Sigmoid colon (tissue), 7 donors: ENCODE results near the gene SBNO2. TPM values are rescaled to one million over a fixed set of nuclear protein-coding genes. Genes with fewer than 3 reads are reported as not detected.
A peak's percentile ranks its signal among the peaks of the same experiment; 100 is the strongest.

Experiments
- DNase-seq: peaks from one replicate; pipeline ENCODE4 v3.0.0-alpha.2; 2019
- H3K27ac ChIP-seq, 4 donors: fragments of 200-600 bp; sonication (generic); one replicate each; pipeline ENCODE4 v1.5.1; 2016 to 2019; ENCODE audit warnings: mild to moderate bottlenecking in 1 of 4
- H3K27me3 ChIP-seq, 3 donors: fragments of 200-600 bp; sonication (generic); one replicate each; pipeline ENCODE4 v1.5.1; 2019; ENCODE audit warnings: mild to moderate bottlenecking in 1 of 3
- H3K36me3 ChIP-seq, 4 donors: fragments of 200-600 bp; sonication (generic); one replicate each; pipeline ENCODE4 v1.5.1; 2016 to 2019
- H3K4me1 ChIP-seq, 4 donors: fragments of 200-600 bp; sonication (generic); one replicate each; pipeline ENCODE4 v1.5.1; 2017 to 2019
- H3K4me3 ChIP-seq, 4 donors: fragments of 200-600 bp; sonication (generic); one replicate each; pipeline ENCODE4 v1.5.1; 2017 to 2019; ENCODE audit warnings: mild to moderate bottlenecking in 2 of 4, moderate library complexity in 1 of 4
- H3K9me3 ChIP-seq, 4 donors: fragments of 200-600 bp in 3 of 4; sonication (generic) in 3 of 4; one replicate each; pipeline versions ENCODE4 v1.5.1 to v1.6.1; 2013 to 2019
- CTCF ChIP-seq, 4 experiments: fragments of 450-650 bp in 3 of 4; fragments of 200-600 bp in 1 of 4; IDR thresholded peaks; one replicate each; pipeline ENCODE4 v1.5.1; 2016 to 2019; ENCODE audit warnings: antibody characterized with exemption in 4 of 4, mild to moderate bottlenecking in 3 of 4, moderate library complexity in 2 of 4
- EP300 ChIP-seq, 4 donors: sonication (generic); formaldehyde crosslinking; IDR thresholded peaks; one replicate each; pipeline ENCODE4 v1.6.1; 2017; ENCODE audit warnings: antibody characterized with exemption in 4 of 4
- POLR2A ChIP-seq, 2 donors: fragments of 450-650 bp; IDR thresholded peaks; one replicate each; pipeline ENCODE4 v1.6.1; 2016; ENCODE audit warnings: antibody characterized with exemption in 2 of 2, mild to moderate bottlenecking in 2 of 2, moderate library complexity in 2 of 2
- POLR2AphosphoS5 ChIP-seq, 4 donors: sonication (generic); formaldehyde crosslinking; IDR thresholded peaks; one replicate each; pipeline ENCODE4 v1.6.1; 2017; ENCODE audit warnings: antibody characterized with exemption in 4 of 4
- WGBS, 2 donors: extraction: QIAGEN DNeasy Blood & Tissue Kit; methylation state at CpG; one replicate each; pipeline ENCODE4 v1.1.7; 2013; 5-methylcytosine and 5-hydroxymethylcytosine counted together
- intact Hi-C: fragments of 100-400 bp; cut with DNase I; formaldehyde crosslinking; loops from one replicate; pipeline ENCODE4 v1.15.1; 2023
- polyA plus RNA-seq, 3 donors: library from polyadenylated mRNA; stranded (reverse); fragments of 200-250 nt; gene quantifications; one replicate each; pipeline ENCODE4 v1.2.3, GENCODE V29; 2013
- total RNA-seq, 4 donors: library from RNA; depleted of rRNA; stranded (reverse); fragments of >200 nt; gene quantifications; one replicate each; pipeline ENCODE4 v1.1.0, GENCODE V29; 2016
- donor health status: healthy with polysubstance abuse.
- donor health status: Bipolar disorder and iron deficiency.
- donor health status: healthy.

SBNO2 gene
- total and polyA plus RNA-seq, 7 donors: 6.8 to 91.9 (median 14.8) TPM

- DNase-seq: no peak
- no peaks in the 10 kb centered on the region for H3K9me3 ChIP-seq
- no peaks in the 10 kb centered on the region for H3K27me3 ChIP-seq
- intact Hi-C loops: loop anchor here (10.0 kb wide), 1 partner anchor 182 kb away; the partner anchor contains the start of gene ARID3A
- H3K4me1 ChIP-seq: peaks cover 0 to 44% (median 33%) of the 10 kb centered on the region in 4 donors
- H3K36me3 ChIP-seq: peaks cover 12 to 62% (median 43%) of the 10 kb centered on the region in 4 donors
- WGBS, 2 donors: 50 to 70% methylated on average over 17 of the region's 17 CpGs
- no peak for TF ChIP-seq CTCF (IDR thresholded peaks at IDR 0.05)
- no peak for TF ChIP-seq EP300 (IDR thresholded peaks at IDR 0.05)
- TF ChIP-seq POLR2AphosphoS5 (IDR thresholded peaks at IDR 0.05): no peak
- no peak for TF ChIP-seq POLR2A (IDR thresholded peaks at IDR 0.05)
- H3K4me3 ChIP-seq: no peak overlapping the region
- peak overlapping the region in 2 of 4 donors; percentile 17 to 100 for H3K27ac ChIP-seq
These were observed 67.0 kb downstream of the SBNO2 start for GRCh38 chr19:1106841-1107660.

GRCh38 chr19:1105873-1106840 is 67.9 kb downstream of the SBNO2 start:
- no peaks in the 10 kb centered on the region for H3K27me3 ChIP-seq
- H3K36me3 ChIP-seq: peaks cover 12 to 56% (median 42%) of the 10 kb centered on the region in 4 donors
- no peak for DNase-seq
- TF ChIP-seq POLR2A (IDR thresholded peaks at IDR 0.05): no peak
- TF ChIP-seq EP300 (IDR thresholded peaks at IDR 0.05): no peak
- TF ChIP-seq POLR2AphosphoS5 (IDR thresholded peaks at IDR 0.05): no peak
- TF ChIP-seq CTCF (IDR thresholded peaks at IDR 0.05): no peak
- H3K4me1 ChIP-seq: peaks cover 0 to 46% (median 38%) of the 10 kb centered on the region in 4 donors
- H3K9me3 ChIP-seq: no peaks in the 10 kb centered on the region
- 83 to 88% methylated on average over 32 of the region's 32 CpGs for WGBS, 2 donors
- intact Hi-C loops: loop anchor here (2.0 to 10.0 kb wide), 2 partner anchors 135 to 181 kb away; partner anchors contain the start of genes ARID3A and ATP5F1D
- peak overlapping the region; percentile 98 to 100 (median 100) for H3K27ac ChIP-seq
- H3K4me3 ChIP-seq: peak overlapping the region in 1 of 4 donors; percentile 93

- H3K4me1 ChIP-seq: peaks cover 0 to 46% (median 44%) of the 10 kb centered on the region in 4 donors
- TF ChIP-seq CTCF (IDR thresholded peaks at IDR 0.05): no peak
- TF ChIP-seq EP300 (IDR thresholded peaks at IDR 0.05): no peak
- no peak for TF ChIP-seq POLR2A (IDR thresholded peaks at IDR 0.05)
- peak; percentile 27 to 71 (median 48) for TF ChIP-seq POLR2AphosphoS5 (IDR thresholded peaks at IDR 0.05)
- no peaks in the 10 kb centered on the region for H3K9me3 ChIP-seq
- H3K4me3 ChIP-seq: peak overlapping the region; percentile 77 to 98 (median 94)
- H3K27me3 ChIP-seq: no peaks in the 10 kb centered on the region
- H3K36me3 ChIP-seq: peaks cover 12 to 47% (median 40%) of the 10 kb centered on the region in 4 donors
- intact Hi-C loops: loop anchor here (2.0 to 10.0 kb wide), 2 partner anchors 136 to 180 kb away; partner anchors contain the start of genes ARID3A and ATP5F1D
- DNase-seq: no peak
- peak overlapping the region; percentile 98 to 100 (median 100) for H3K27ac ChIP-seq
- WGBS, 2 donors: 32 to 38% methylated on average over 69 of the region's 69 CpGs
These were observed 68.8 kb downstream of the SBNO2 start for GRCh38 chr19:1105008-1105872.
